ENCODE data around the gene HEXD. TPM values are rescaled to one million over a fixed set of nuclear protein-coding genes. Genes with fewer than 3 reads are reported as not detected.

Gene HEXD
- total RNA-seq, 6 donors from 2014 or later, result 33.7 to 250 (median 43.4) TPM

GRCh38 chr17:82396601-82397435 lies 21.3 kb upstream of the HEXD start:
- no peaks in the 10 kb centered on the region for H3K27me3 ChIP-seq
- peak in 1 of 2 donors; percentile 81 for ATAC-seq (ENCODE audit: low FRiP score in 2 of 2)
- DNase-seq, result no peak
- TF ChIP-seq POLR2A (IDR thresholded peaks at IDR 0.05) (no peak), POLR2AphosphoS5 (IDR thresholded peaks at IDR 0.05) (no peak), CTCF (IDR thresholded peaks at IDR 0.05) (no peak), EP300 (IDR thresholded peaks at IDR 0.05) (no peak)
- no peak overlapping the region for H3K4me3 ChIP-seq
- H3K9me3 ChIP-seq, result no peaks in the 10 kb centered on the region
- WGBS, 2 donors, result 76 to 84% methylated on average over 10 to 19 of the region's 19 CpGs
- peaks cover 0 to 19% (median 4%) of the 10 kb centered on the region in 4 donors for H3K4me1 ChIP-seq
- no peak overlapping the region for H3K27ac ChIP-seq
- peaks cover 2 to 49% (median 18%) of the 10 kb centered on the region in 4 donors for H3K36me3 ChIP-seq

- Histone ChIP-seq H3K4me3 (no peak overlapping the region), H3K9me3 (no peaks in the 10 kb centered on the region), H3K4me1 (peaks cover 0 to 19% (median 4%) of the 10 kb centered on the region in 4 donors), H3K27me3 (no peaks in the 10 kb centered on the region), H3K36me3 (peaks cover 0 to 49% (median 19%) of the 10 kb centered on the region in 4 donors), H3K27ac (no peak overlapping the region)
- whole genome bisulfite sequencing, 2 donors, result 87 to 88% methylated on average over 31 to 36 of the region's 38 CpGs
- no peak for TF ChIP-seq CTCF (IDR thresholded peaks at IDR 0.05)
- no peak for TF ChIP-seq POLR2A (IDR thresholded peaks at IDR 0.05)
- TF ChIP-seq EP300 (IDR thresholded peaks at IDR 0.05), result no peak
- TF ChIP-seq POLR2AphosphoS5 (IDR thresholded peaks at IDR 0.05), result no peak
- ATAC-seq (ENCODE audit: low FRiP score in 2 of 2) (peak in 1 of 2 donors; percentile 32), DNase-seq (peak in 1 of 2 donors; percentile 74)
These were observed 20.5 kb upstream of the HEXD start for GRCh38 chr17:82397449-82398335.

- Histone ChIP-seq H3K36me3 (peaks cover 0 to 52% (median 25%) of the 10 kb centered on the region in 4 donors), H3K27ac (no peak overlapping the region), H3K27me3 (no peaks in the 10 kb centered on the region), H3K4me3 (no peak overlapping the region), H3K4me1 (peaks cover 0 to 19% (median 4%) of the 10 kb centered on the region in 4 donors), H3K9me3 (no peaks in the 10 kb centered on the region)
- TF ChIP-seq POLR2AphosphoS5 (IDR thresholded peaks at IDR 0.05) (no peak), POLR2A (IDR thresholded peaks at IDR 0.05) (no peak), CTCF (IDR thresholded peaks at IDR 0.05) (no peak), EP300 (IDR thresholded peaks at IDR 0.05) (no peak)
- ATAC-seq (ENCODE audit: low FRiP score in 2 of 2) (peak in 1 of 2 donors; percentile 62), DNase-seq (peak in 1 of 2 donors; percentile 68)
- WGBS, 2 donors, result 70 to 72% methylated on average over 13 of the region's 13 CpGs
These were observed 19.1 kb upstream of the HEXD start for GRCh38 chr17:82399041-82399441.

GRCh38 chr17:82399601-82400101 lies 18.5 kb upstream of the HEXD start:
- H3K4me3 ChIP-seq, result no peak overlapping the region
- H3K9me3 ChIP-seq, result no peaks in the 10 kb centered on the region
- 85 to 86% methylated on average over 11 to 18 of the region's 18 CpGs for WGBS, 2 donors
- no peaks in the 10 kb centered on the region for H3K27me3 ChIP-seq
- no peak for DNase-seq
- H3K27ac ChIP-seq, result no peak overlapping the region
- ATAC-seq (ENCODE audit: low FRiP score in 2 of 2), result peak in 1 of 2 donors; percentile 43
- TF ChIP-seq POLR2A (IDR thresholded peaks at IDR 0.05) (no peak), CTCF (IDR thresholded peaks at IDR 0.05) (no peak), EP300 (IDR thresholded peaks at IDR 0.05) (no peak), POLR2AphosphoS5 (IDR thresholded peaks at IDR 0.05) (no peak)
- peaks cover 0 to 19% (median 4%) of the 10 kb centered on the region in 4 donors for H3K4me1 ChIP-seq
- H3K36me3 ChIP-seq, result peaks cover 0 to 48% (median 28%) of the 10 kb centered on the region in 4 donors

Data from upper lobe of left lung (tissue), 6 donors.